ENCODE results near the gene CELF2.
"Not testable (repeated sequence)": the region's sequence is repeated elsewhere in the genome, so short reads cannot be mapped to it uniquely, and the experiment has no call there.

CELF2 gene

GRCh38 chr10:11183015-11183414, 165.3 kb downstream of the CELF2 start:
- POLR2A ChIA-PET: no interaction called here
- no peak for TF ChIP-seq CTCF (IDR thresholded peaks at IDR 0.05; ENCODE audit: insufficient read depth, low read length, missing control alignments)
- DNase-seq (ENCODE audit: low read depth, low spot score): no peak
- CTCF ChIA-PET: no interaction called here
- H3K4me3 ChIP-seq (ENCODE audit: low read depth, low read length): no peak overlapping the region

- TF ChIP-seq CTCF (IDR thresholded peaks at IDR 0.05; ENCODE audit: insufficient read depth, low read length, missing control alignments): no peak
- no peak for DNase-seq (ENCODE audit: low read depth, low spot score)
- no peak overlapping the region for H3K4me3 ChIP-seq (ENCODE audit: low read depth, low read length)
- POLR2A ChIA-PET: no interaction called here
- CTCF ChIA-PET: no interaction called here
These were observed 166.4 kb downstream of the CELF2 start for GRCh38 chr10:11184093-11184492.

GRCh38 chr10:11185128-11185665, 167.5 kb downstream of the CELF2 start:
- POLR2A ChIA-PET; CTCF ChIA-PET; H3K4me3 ChIP-seq (ENCODE audit: low read depth, low read length); DNase-seq (ENCODE audit: low read depth, low spot score): not testable (repeated sequence)

GRCh38 chr10:11186374-11186773, 168.7 kb downstream of the CELF2 start:
- POLR2A ChIA-PET: no interaction called here
- TF ChIP-seq CTCF (IDR thresholded peaks at IDR 0.05; ENCODE audit: insufficient read depth, low read length, missing control alignments): no peak
- H3K4me3 ChIP-seq (ENCODE audit: low read depth, low read length): no peak overlapping the region
- CTCF ChIA-PET: no interaction called here
- DNase-seq (ENCODE audit: low read depth, low spot score): no peak

GRCh38 chr10:11189582-11190376, 172.1 kb downstream of the CELF2 start:
- no peak for DNase-seq (ENCODE audit: low read depth, low spot score)
- ChIA-PET POLR2A (no interaction called here), CTCF (no interaction called here)
- no peak for TF ChIP-seq CTCF (IDR thresholded peaks at IDR 0.05; ENCODE audit: insufficient read depth, low read length, missing control alignments)
- no peak overlapping the region for H3K4me3 ChIP-seq (ENCODE audit: low read depth, low read length)

GRCh38 chr10:11191190-11191589, 173.5 kb downstream of the CELF2 start:
- DNase-seq (ENCODE audit: low read depth, low spot score): no peak
- ChIA-PET POLR2A (no interaction called here), CTCF (no interaction called here)
- no peak overlapping the region for H3K4me3 ChIP-seq (ENCODE audit: low read depth, low read length)
- TF ChIP-seq CTCF (IDR thresholded peaks at IDR 0.05; ENCODE audit: insufficient read depth, low read length, missing control alignments): no peak

- ChIA-PET CTCF (no interaction called here), POLR2A (no interaction called here)
- no peak for DNase-seq (ENCODE audit: low read depth, low spot score)
- H3K4me3 ChIP-seq (ENCODE audit: low read depth, low read length): no peak overlapping the region
- no peak for TF ChIP-seq CTCF (IDR thresholded peaks at IDR 0.05; ENCODE audit: insufficient read depth, low read length, missing control alignments)
These were observed 174.0 kb downstream of the CELF2 start for GRCh38 chr10:11191678-11192077.
